Peyer's patch (tissue), 4 donors: ENCODE data around the gene PDLIM7. TPM values are rescaled to one million over a fixed set of nuclear protein-coding genes. Genes with fewer than 3 reads are reported as not detected.
"Not testable (repeated sequence)": the region's sequence is repeated elsewhere in the genome, so short reads cannot be mapped to it uniquely, and the experiment has no call there.

Experiments used
- DNase-seq, 3 donors: peaks; one replicate each; pipeline ENCODE4 v3.0.0-alpha.2; 2017 to 2019
- H3K27ac ChIP-seq, 4 donors: fragments of 200-600 bp; sonication (generic); one replicate each; pipeline ENCODE4 v1.5.1; 2016 to 2019
- H3K27me3 ChIP-seq, 2 donors: fragments of 200-600 bp; sonication (generic); one replicate each; pipeline ENCODE4 v1.5.1; 2019
- H3K36me3 ChIP-seq, 3 donors: fragments of 200-600 bp; sonication (generic); one replicate each; pipeline ENCODE4 v1.5.1; 2016 to 2019
- H3K4me1 ChIP-seq, 4 donors: fragments of 200-600 bp; sonication (generic); one replicate each; pipeline ENCODE4 v1.5.1; 2016 to 2019
- H3K4me3 ChIP-seq, 4 donors: fragments of 200-600 bp; sonication (generic); 1 replicate in 3 of 4; 2 replicates in 1 of 4; pipeline ENCODE4 v1.5.1; 2016 to 2019; ENCODE audit warnings: mild to moderate bottlenecking in 1 of 4
- H3K9me3 ChIP-seq, 4 donors: fragments of 200-600 bp; sonication (generic); one replicate each; pipeline ENCODE4 v1.5.1; 2016 to 2019; ENCODE audit warnings: mild to moderate bottlenecking in 1 of 4
- POLR2A ChIP-seq, 2 donors: fragments of 450-650 bp; IDR thresholded peaks; one replicate each; pipeline ENCODE4 v1.5.1; 2017; ENCODE audit warnings: antibody characterized with exemption in 2 of 2, mild to moderate bottlenecking in 2 of 2, moderate library complexity in 2 of 2
- total RNA-seq, 4 donors: library from RNA; depleted of rRNA; stranded (reverse); fragments of >200 nt; gene quantifications; one replicate each; pipeline ENCODE4 v1.1.0, GENCODE V29; 2016
- TF ChIP-seq, protein P1 (sequence below), 6 experiments: fragments of 450-650 bp in 4 of 6; fragments of 200-600 bp in 2 of 6; sonication (generic) in 1 of 6; IDR thresholded peaks; one replicate each; pipeline ENCODE4 v1.5.1; 2017 to 2019; ENCODE audit warnings: antibody characterized with exemption in 6 of 6, mild to moderate bottlenecking in 3 of 6, moderate library complexity in 1 of 6

Gene PDLIM7
- total RNA-seq, 4 donors from 2014 or later = 17.4 to 137 (median 23.3) TPM

DNA sequence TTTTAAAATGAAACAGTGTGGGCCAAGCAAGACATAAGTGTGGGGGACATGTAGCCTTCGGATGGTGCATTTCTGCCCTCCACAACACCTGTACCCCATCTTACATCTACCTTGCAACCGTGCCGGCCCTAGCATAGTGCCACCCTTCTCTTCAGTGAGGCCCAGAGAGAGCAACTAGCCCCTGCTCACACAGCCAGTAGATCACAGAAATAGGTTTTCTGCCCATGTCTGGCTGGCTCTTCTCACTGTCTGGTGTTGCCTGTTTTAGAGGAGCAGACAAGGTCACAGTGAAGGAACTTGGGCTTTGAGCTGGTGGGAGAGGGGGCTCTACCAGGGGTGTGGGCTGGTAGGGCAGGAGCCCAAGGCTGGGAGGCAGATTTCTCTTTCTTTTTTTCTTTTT, 11.1 kb downstream of the PDLIM7 start:
- Histone ChIP-seq H3K27me3 (no peaks in the 10 kb centered on the region), H3K4me3 (no peak overlapping the region), H3K27ac (no peak overlapping the region), H3K36me3 (peaks cover 0 to 33% (median 0%) of the 10 kb centered on the region in 3 donors), H3K9me3 (no peaks in the 10 kb centered on the region), H3K4me1 (peaks cover 0 to 14% (median 0%) of the 10 kb centered on the region in 4 donors)
- no peak for DNase-seq
- no peak for TF ChIP-seq POLR2A (IDR thresholded peaks at IDR 0.05)
- TF ChIP-seq, protein P1, sequence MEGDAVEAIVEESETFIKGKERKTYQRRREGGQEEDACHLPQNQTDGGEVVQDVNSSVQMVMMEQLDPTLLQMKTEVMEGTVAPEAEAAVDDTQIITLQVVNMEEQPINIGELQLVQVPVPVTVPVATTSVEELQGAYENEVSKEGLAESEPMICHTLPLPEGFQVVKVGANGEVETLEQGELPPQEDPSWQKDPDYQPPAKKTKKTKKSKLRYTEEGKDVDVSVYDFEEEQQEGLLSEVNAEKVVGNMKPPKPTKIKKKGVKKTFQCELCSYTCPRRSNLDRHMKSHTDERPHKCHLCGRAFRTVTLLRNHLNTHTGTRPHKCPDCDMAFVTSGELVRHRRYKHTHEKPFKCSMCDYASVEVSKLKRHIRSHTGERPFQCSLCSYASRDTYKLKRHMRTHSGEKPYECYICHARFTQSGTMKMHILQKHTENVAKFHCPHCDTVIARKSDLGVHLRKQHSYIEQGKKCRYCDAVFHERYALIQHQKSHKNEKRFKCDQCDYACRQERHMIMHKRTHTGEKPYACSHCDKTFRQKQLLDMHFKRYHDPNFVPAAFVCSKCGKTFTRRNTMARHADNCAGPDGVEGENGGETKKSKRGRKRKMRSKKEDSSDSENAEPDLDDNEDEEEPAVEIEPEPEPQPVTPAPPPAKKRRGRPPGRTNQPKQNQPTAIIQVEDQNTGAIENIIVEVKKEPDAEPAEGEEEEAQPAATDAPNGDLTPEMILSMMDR (IDR thresholded peaks at IDR 0.05) = no peak

DNA sequence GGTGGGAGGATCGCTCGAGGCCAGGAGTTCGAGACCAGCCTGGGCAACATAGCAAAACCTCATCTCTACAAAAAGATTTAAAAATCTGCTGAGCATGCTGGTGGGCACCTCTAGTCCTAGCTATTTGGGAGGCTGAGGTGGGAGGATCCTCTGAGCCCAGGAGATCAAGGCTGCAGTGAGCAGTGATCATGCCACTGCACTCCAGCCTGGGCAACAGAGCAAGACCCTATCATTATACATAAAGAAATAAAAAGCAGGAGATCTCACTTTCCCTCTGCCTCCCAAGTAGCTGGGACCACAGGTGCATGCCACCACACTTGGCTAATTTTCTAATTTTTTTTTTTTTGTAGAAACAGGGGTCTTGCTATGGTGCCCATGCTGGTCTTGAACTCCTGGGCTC, 11.7 kb downstream of the PDLIM7 start:
- H3K27ac ChIP-seq, H3K9me3 ChIP-seq, H3K4me1 ChIP-seq, H3K27me3 ChIP-seq, H3K4me3 ChIP-seq, DNase-seq: not testable (repeated sequence)
- H3K36me3 ChIP-seq = peaks cover 0 to 29% (median 0%) of the 10 kb centered on the region in 3 donors

DNA sequence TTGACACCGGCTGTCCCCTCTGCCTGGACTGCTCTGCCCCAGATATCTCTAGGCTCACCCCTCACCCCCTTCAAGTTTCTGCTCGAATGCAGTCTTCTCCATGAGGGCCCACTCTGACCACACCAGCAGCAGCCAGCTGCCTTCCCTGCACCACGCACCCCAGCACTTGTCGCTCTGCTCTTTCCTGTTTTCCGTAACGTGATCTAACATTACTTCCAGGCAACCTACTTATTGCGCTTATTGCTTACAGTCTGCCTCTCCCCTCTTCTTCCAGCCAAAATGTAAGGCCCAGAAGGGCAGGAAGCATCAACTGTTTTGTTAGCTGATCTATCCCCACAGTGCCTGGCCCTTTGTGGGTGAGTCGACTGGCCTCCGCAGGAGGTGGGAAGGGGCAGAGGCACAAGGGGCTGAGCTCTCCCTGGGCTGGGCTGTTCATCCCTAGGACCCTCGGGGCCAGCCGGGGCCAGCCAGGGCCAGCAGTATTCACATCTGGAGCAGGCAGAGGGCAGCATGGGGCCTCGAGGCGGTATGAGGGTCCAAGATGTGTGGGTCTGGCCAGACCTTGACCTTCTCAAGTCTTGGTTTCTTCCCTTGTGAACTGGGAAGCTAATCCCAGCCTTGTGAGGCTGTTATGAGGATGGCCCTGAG, 12.4 kb downstream of the PDLIM7 start:
- no peaks in the 10 kb centered on the region for H3K27me3 ChIP-seq
- H3K4me1 ChIP-seq = peaks cover 0 to 8% (median 0%) of the 10 kb centered on the region in 4 donors
- no peak overlapping the region for H3K4me3 ChIP-seq
- no peak overlapping the region for H3K27ac ChIP-seq
- TF ChIP-seq, protein P1 (IDR thresholded peaks at IDR 0.05) = no peak
- no peak for TF ChIP-seq POLR2A (IDR thresholded peaks at IDR 0.05)
- no peaks in the 10 kb centered on the region for H3K9me3 ChIP-seq
- H3K36me3 ChIP-seq = peaks cover 0 to 22% (median 0%) of the 10 kb centered on the region in 3 donors
- DNase-seq = no peak

DNA sequence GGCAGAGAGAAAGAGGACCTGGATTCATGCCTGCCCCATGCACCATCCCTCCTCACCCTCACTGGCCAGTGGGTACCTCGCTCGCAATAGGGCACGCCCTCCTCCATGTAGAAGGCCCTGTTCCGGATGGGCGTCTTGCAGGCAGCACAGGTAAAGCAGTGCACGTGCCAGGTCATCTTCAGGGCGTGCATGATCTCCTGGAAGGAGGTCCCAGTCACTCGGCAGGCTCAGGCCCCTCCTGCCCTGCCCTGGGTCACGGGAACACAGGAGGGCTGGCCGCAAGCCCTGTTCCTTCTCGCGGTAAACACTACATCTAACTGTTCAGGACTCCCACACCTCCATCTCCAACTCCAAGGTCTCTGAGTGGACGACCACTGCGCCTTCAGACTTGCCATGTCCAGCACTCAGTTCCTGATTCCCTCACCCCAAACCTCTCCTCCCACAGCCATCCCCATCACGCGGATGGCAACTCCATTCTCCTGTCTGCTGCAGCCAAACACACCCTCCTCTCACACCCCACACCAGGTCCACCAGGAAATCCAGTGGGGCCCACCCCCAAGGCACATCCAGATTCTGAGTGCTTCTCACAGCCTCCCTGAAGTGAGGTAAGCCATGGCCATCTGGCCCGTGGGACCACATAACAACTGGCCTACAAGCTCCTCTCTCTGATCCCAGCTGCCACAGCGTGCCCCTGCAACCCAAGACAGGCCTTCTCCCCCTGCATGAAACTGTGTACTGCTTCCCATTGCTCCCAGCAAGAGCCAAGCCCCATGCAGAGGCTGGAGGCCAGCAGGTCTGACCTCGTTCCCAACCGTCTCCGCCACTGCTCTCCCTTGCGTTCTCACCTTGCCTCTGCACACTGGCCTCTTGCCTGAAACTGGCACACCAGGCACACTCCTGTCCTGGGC, 13.2 kb downstream of the PDLIM7 start:
- Histone ChIP-seq H3K4me1 (peaks cover 0 to 11% (median 0%) of the 10 kb centered on the region in 4 donors), H3K27ac (no peak overlapping the region), H3K4me3 (no peak overlapping the region), H3K9me3 (no peaks in the 10 kb centered on the region), H3K27me3 (no peaks in the 10 kb centered on the region), H3K36me3 (peaks cover 0 to 22% (median 0%) of the 10 kb centered on the region in 3 donors)
- DNase-seq = no peak
- TF ChIP-seq, protein P1 (IDR thresholded peaks at IDR 0.05) = no peak
- no peak for TF ChIP-seq POLR2A (IDR thresholded peaks at IDR 0.05)

DNA sequence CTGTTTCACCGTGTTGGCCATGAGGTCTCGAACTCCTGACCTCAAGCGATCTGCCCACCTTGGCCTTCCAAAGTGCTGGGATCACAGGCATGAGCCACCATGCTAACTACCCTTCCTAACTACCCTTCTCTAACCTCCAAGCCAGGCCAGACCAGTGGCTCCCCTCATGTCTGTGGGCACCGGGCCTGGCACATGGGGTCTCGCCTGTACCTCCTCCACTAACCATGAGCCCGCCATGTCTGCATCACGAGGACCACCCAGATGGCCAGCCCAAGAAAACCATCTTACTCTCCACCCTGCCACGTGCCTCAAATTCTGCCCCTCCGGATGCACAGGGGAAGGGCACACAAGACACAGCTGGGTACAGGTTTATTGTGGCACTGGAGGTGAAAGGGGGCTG, 14.4 kb downstream of the PDLIM7 start:
- TF ChIP-seq, protein P1 (IDR thresholded peaks at IDR 0.05) = no peak
- no peak for TF ChIP-seq POLR2A (IDR thresholded peaks at IDR 0.05)
- H3K27ac ChIP-seq = no peak overlapping the region

DNA sequence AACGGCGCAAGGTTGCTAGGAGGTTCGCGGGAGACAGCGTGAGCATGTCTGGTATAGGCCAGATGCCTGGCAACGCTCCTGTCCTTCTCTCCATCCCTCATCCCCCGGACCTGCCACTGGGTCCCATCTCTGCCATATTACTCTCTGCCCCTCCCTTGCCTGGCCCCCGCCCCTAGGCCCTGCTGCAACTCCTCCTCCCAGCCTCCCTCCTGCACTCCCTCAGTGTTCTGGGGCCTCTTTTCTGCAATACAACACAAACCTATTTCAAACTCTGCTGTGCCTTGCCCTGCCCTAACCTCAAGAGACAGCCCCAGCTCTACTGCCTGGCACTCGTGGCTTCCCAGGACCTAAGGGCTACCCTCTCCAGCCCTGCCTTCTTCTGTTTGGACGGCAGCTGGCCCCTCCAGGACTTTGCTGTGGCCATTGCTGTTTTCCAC, 15.0 kb downstream of the PDLIM7 start:
- Histone ChIP-seq H3K4me1 (peaks cover 0 to 19% (median 0%) of the 10 kb centered on the region in 4 donors), H3K36me3 (peaks cover 0 to 8% (median 0%) of the 10 kb centered on the region in 3 donors), H3K27ac (no peak overlapping the region), H3K9me3 (no peaks in the 10 kb centered on the region), H3K27me3 (no peaks in the 10 kb centered on the region), H3K4me3 (no peak overlapping the region)
- no peak for DNase-seq
- TF ChIP-seq, protein P1 (IDR thresholded peaks at IDR 0.05) = no peak
- TF ChIP-seq POLR2A (IDR thresholded peaks at IDR 0.05) = no peak

More for the DNA sequence above, 14.4 kb downstream of the PDLIM7 start:
- H3K4me1 ChIP-seq = peaks cover 0 to 19% (median 0%) of the 10 kb centered on the region in 4 donors
- no peaks in the 10 kb centered on the region for H3K27me3 ChIP-seq
- peaks cover 0 to 14% (median 0%) of the 10 kb centered on the region in 3 donors for H3K36me3 ChIP-seq
- no peak for DNase-seq
- H3K4me3 ChIP-seq = no peak overlapping the region
- H3K9me3 ChIP-seq = no peaks in the 10 kb centered on the region
